IPS DF 6.9 (cell line): ENCODE data around the gene FLNB.

Experiments
- DNase-seq: peaks from one replicate; pipeline ENCODE4 v3.0.0-alpha.2; 2013; ENCODE audit warnings: low read depth, low spot score
- H3K27ac ChIP-seq: one replicate; pipeline ENCODE4 v1.5.1; 2013; ENCODE audit warnings: low read length, control low read depth
- H3K27me3 ChIP-seq: 2 replicates; pipeline ENCODE4 v1.6.1; 2013; ENCODE audit warnings: mild to moderate bottlenecking, low read length; ENCODE audit not compliant: control insufficient read depth, insufficient read depth
- H3K36me3 ChIP-seq: 2 replicates; pipeline ENCODE4 v1.6.1; 2013; ENCODE audit warnings: low read length; ENCODE audit not compliant: control insufficient read depth, insufficient read depth
- H3K4me1 ChIP-seq: 2 replicates; pipeline ENCODE4 v1.6.1; 2013; ENCODE audit warnings: low read length; ENCODE audit not compliant: control insufficient read depth, insufficient read depth
- H3K4me3 ChIP-seq: 2 replicates; pipeline ENCODE4 v1.5.1; 2013; ENCODE audit warnings: mild to moderate bottlenecking, low read length
- H3K9me3 ChIP-seq: 2 replicates; pipeline ENCODE4 v1.6.1; 2013; ENCODE audit warnings: low read length, inconsistent platforms; ENCODE audit not compliant: control insufficient read depth, insufficient read depth
- WGBS: extraction: QIAGEN DNeasy Blood & Tissue Kit; methylation state at CpG from one replicate; pipeline ENCODE4 v1.1.7; 2013; ENCODE audit warnings: mixed read lengths, missing lambda C conversion rate; ENCODE audit not compliant: insufficient read length, insufficient coverage; 5-methylcytosine and 5-hydroxymethylcytosine counted together

Gene FLNB

DNA sequence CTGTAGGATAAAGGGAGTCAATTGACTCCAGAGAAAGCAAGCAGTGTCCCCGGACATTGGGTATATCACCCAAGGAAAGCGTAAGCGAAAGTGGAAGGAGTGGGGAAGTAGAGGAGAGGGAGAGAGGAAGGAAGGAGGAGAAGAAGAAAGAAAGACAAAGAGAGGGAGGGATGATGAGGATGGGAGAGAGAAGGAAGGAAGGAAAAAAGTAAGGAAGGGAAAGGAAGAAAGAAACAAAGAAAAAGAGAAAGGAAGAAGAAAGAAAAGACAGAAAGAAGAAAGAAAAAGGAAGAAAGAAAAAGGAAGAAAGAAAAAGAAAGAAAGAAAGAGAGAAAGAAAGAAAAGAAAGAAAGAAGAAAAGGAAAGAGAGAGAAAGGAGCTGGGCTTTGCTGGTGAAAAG, 201.7 kb downstream of the FLNB start:
- DNase-seq, result no peak
- H3K4me3 ChIP-seq, result no peak overlapping the region
- H3K9me3 ChIP-seq, result no peaks in the 10 kb centered on the region
- no peaks in the 10 kb centered on the region for H3K36me3 ChIP-seq
- WGBS, result 100% methylated on average over 1 of the region's 3 CpGs
- no peak overlapping the region for H3K27ac ChIP-seq
- no peaks in the 10 kb centered on the region for H3K27me3 ChIP-seq
- no peaks in the 10 kb centered on the region for H3K4me1 ChIP-seq

DNA sequence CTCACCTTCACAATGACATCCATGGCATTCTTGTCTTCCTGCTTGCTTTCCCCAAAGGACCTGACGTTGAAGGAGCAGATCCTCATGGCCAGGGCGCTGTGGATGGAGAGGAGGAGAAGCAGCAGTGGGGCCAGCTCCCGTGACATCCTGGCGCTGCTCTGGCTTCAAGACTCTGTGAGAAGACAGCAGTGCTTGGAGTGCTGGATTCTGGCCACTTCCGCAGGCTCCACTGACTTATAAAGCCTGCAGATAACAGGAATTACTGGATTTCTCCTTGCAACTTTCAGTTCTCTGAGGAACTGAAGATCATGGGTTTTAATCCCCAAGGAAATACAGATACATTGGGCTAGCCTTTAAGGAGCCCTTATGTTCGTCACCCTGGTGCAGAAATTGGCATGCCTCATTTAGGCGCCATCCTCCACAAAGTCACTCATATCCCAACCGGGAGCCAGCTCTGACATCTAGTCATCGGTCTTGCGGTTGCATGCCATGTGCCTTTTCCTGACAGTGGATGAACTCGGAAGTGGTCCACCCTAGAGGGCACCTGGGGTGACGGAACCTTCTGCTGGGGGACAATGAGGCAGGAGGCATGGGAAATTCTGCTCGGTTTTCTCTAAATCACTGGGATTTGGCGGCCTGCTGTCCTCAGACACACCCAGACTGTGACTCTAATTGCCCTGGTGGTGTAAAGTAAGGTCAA, 202.7 kb downstream of the FLNB start, which contains the start of gene DNASE1L3:
DNASE1L3 (minus strand) TSS at position 212 of the 700 bp plus-strand sequence; CDS start at position 146, 66 bp downstream.
- H3K9me3 ChIP-seq, result no peaks in the 10 kb centered on the region
- no peak for DNase-seq
- no CpG with 5 or more reads among the region's 14 CpGs for WGBS
- no peak within 1 kb of the TSS for H3K27ac ChIP-seq
- no peak within 1 kb of the TSS for H3K4me3 ChIP-seq
- no peaks in the 10 kb centered on the region for H3K36me3 ChIP-seq
- H3K27me3 ChIP-seq, result no peaks in the 10 kb centered on the region
- H3K4me1 ChIP-seq, result no peaks in the 10 kb centered on the region

DNA sequence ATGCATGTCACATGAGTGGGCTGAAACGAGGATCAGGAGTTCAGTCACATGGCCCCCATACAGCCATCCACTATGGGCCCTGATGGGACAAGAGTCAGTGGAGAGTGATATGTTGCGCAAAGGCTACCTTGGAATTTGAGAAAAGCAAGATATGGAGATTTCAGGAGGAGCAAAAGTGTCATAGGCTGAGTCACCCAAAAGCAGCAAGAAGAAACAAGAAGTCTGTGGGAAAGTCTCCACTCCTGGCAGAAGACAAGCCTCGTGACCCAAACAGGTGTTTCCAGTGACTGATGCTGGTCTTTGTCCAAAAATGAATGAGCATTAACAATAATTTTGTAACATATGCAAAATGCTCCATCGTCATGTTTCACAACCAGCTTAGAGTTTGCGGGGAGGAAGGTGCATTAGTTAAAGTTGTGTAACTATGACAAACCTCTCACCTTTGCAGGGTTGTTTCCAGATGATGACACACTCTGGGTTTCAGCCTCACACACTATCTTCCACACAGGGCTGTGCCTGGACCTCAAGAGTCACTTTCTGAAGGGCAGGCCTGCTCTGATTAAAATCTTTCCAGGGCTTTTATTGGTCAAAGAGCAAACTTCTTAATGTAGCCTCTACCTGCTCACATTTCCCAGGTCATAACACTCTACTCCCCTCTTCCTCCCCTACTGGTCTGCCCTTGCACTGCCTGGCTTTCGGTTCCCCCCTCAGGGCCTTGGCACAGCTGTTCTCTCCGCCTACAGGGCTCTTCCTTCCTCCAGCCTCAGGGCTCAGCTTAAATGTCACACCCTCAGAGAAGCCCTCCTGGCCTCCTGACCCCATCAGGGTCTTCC, 206.5 kb downstream of the FLNB start:
- no peaks in the 10 kb centered on the region for H3K4me1 ChIP-seq
- no peak overlapping the region for H3K27ac ChIP-seq
- no peak overlapping the region for H3K4me3 ChIP-seq
- H3K27me3 ChIP-seq, result no peaks in the 10 kb centered on the region
- H3K36me3 ChIP-seq, result no peaks in the 10 kb centered on the region
- WGBS, result no CpG with 5 or more reads among the region's 7 CpGs
- DNase-seq, result no peak
- no peaks in the 10 kb centered on the region for H3K9me3 ChIP-seq

DNA sequence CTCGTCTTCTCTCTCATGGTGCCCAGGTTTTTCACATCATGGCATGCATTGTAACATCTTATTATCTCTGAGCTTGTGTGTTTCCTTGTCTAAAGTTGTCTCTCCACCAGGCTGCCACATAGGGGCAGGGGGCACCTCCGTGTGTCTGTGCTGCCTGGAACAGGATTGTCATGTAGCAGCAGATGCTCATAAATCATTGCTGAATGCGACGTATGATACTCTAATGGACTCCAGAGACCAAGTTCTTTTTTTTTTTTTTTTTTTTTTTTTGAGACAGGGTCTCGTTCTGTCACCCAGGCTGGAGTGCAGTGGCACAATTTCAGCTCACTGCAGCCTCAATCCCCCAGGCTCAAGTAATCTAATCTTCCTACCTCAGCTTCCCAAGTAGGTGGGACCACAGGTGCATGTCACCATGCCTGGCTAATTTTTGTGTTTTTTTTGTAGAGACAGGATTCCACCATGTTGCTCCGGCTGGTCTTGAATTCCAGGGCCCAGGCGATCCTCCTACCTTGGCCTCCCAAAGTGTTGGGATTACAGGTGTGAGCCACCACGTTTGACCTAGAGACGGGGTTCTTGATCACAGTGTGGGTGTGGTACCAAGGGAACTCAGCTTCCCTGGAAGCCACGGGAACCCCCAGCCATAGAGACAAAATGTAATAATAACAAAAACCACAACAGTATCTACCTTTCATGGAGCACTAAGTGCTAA, 207.2 kb downstream of the FLNB start:
- WGBS, result no CpG with 5 or more reads among the region's 10 CpGs
- Histone ChIP-seq H3K4me1 (no peaks in the 10 kb centered on the region), H3K27ac (no peak overlapping the region), H3K27me3 (no peaks in the 10 kb centered on the region), H3K4me3 (no peak overlapping the region), H3K36me3 (no peaks in the 10 kb centered on the region), H3K9me3 (no peaks in the 10 kb centered on the region)
- no peak for DNase-seq

DNA sequence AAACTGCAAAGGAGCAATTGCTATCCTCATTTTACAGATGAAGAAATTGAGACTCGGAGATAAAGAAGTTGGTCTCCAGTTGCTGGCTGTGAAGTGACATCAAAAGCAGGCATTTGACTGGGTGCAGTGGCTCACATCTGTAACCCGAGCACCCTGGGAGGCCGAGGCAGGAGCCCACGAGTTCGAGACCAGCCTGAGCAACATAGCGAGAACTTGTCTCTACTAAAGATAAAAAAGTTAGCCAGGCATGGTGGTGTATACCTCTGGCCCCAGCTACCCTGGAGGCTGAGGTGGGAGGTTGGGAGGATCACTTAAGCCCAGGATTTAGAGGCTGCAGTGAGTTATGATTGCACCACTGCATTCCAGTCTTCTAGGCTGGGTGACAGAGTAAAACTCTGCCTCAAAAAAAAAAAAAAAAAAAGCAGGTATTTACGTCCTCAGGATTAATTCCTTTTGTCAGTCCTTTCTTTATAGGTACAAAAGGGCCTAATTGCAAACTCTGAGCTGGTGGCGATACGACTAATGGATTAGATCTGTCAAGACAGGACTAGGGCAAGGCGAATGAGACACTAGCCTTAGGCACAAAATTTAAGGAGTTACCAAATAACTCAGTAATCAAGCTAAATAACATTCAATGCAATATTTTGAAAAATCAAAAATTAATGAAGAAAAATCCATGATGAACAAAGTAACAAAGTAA, 208.4 kb downstream of the FLNB start:
- Histone ChIP-seq H3K9me3 (no peaks in the 10 kb centered on the region), H3K4me1 (no peaks in the 10 kb centered on the region), H3K4me3 (no peak overlapping the region), H3K27me3 (no peaks in the 10 kb centered on the region), H3K36me3 (no peaks in the 10 kb centered on the region), H3K27ac (no peak overlapping the region)
- no CpG with 5 or more reads among the region's 10 CpGs for WGBS
- DNase-seq, result no peak

DNA sequence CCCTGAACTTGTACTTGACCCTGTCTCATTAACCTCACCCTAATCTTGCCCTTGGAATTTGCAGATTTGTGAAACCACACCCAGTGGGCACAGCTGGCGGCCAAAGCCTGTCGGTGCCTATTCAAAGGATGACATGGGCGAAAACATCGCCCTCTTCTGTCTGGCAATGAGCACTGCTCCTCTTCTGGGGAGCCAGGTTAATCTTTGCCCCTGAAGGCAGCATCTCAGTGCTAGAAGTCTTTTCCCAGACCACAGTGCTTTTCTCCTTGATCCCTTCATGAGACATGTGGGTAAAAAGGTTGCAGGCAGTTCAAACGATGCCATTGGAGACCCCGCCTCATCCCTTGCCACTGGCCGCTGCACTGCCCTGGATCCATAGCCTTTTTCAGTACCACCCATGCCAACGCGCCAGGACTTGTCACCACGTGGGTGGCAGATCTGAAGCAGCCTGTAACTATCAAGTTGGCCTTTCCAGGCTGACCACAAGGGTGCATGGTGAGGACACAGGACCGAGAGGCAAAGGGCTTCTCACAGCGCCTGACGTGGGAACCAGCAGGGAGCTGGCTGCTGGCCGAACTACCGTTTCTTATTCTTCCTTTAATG, 209.1 kb downstream of the FLNB start:
- no peak overlapping the region for H3K4me3 ChIP-seq
- no peaks in the 10 kb centered on the region for H3K9me3 ChIP-seq
- no CpG with 5 or more reads among the region's 15 CpGs for WGBS
- no peak overlapping the region for H3K27ac ChIP-seq
- no peaks in the 10 kb centered on the region for H3K4me1 ChIP-seq
- no peaks in the 10 kb centered on the region for H3K36me3 ChIP-seq
- no peaks in the 10 kb centered on the region for H3K27me3 ChIP-seq
- DNase-seq, result no peak

DNA sequence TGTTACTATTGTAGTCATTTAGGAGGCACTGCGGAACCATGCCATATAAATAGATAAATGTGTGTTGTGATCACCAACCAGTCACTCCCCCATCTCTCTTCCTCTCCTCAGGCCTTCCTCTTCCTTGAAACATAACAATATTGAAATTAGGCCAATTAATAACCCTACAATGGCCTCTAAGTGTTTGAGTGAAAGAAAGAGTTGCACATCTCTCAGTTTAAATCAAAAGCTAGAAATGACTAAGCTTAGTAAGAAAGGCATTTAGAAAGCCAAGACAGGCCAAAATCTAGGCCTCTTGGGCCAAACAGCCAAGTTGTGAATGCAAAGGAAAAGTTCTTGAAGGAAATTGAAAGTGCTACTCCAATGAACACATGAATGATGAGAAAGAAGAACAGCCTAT, 210.7 kb downstream of the FLNB start:
- WGBS, result no CpG with 5 or more reads among the region's 1 CpG
- Histone ChIP-seq H3K9me3 (no peaks in the 10 kb centered on the region), H3K36me3 (no peaks in the 10 kb centered on the region), H3K4me3 (no peak overlapping the region), H3K4me1 (no peaks in the 10 kb centered on the region), H3K27ac (no peak overlapping the region), H3K27me3 (no peaks in the 10 kb centered on the region)
- no peak for DNase-seq
